Measurements from ENCODE around the gene CYP27B1.

GRCh38 chr12:57775044-57775443 lies 8.2 kb upstream of the CYP27B1 start:
- TF ChIP-seq POLR2A (IDR thresholded peaks at IDR 0.05) (no peak), POLR2AphosphoS5 (IDR thresholded peaks at IDR 0.05) (no peak)
- TF ChIP-seq, protein P1, sequence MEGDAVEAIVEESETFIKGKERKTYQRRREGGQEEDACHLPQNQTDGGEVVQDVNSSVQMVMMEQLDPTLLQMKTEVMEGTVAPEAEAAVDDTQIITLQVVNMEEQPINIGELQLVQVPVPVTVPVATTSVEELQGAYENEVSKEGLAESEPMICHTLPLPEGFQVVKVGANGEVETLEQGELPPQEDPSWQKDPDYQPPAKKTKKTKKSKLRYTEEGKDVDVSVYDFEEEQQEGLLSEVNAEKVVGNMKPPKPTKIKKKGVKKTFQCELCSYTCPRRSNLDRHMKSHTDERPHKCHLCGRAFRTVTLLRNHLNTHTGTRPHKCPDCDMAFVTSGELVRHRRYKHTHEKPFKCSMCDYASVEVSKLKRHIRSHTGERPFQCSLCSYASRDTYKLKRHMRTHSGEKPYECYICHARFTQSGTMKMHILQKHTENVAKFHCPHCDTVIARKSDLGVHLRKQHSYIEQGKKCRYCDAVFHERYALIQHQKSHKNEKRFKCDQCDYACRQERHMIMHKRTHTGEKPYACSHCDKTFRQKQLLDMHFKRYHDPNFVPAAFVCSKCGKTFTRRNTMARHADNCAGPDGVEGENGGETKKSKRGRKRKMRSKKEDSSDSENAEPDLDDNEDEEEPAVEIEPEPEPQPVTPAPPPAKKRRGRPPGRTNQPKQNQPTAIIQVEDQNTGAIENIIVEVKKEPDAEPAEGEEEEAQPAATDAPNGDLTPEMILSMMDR (IDR thresholded peaks at IDR 0.05 in 8 of 11, conservative IDR thresholded peaks at IDR 0.05 in 3 of 11), result no peak
